Endothelial cell of umbilical vein (primary cell): ENCODE measurements around the gene GNB2. TPM values are rescaled to one million over a fixed set of nuclear protein-coding genes. Genes with fewer than 3 reads are reported as not detected.

Source experiments
- BruUV-seq: library from RNA; stranded (reverse); fragments of 400-500 nt; replicated peaks from 2 replicates; lab custom pipeline; 2021; lab: Mats Ljungman, UMichigan
- CTCF ChIA-PET: fragments of 300-600, 350-600 bp; sonication (Branson Sonifier 250); formaldehyde crosslinking; loops from one replicate; lab custom pipeline; 2021; ENCODE audit warnings: antibody characterized with exemption, inconsistent platforms; lab: Charles Lee
- POLR2A ChIA-PET: fragments of 300-600, 350-600 bp; sonication (Branson Sonifier 250); formaldehyde crosslinking; loops from one replicate; lab custom pipeline; 2021; ENCODE audit warnings: antibody characterized with exemption, inconsistent platforms; lab: Charles Lee
- DNase-seq: peaks from one replicate; pipeline ENCODE4 v3.0.0-alpha.2; 2011; ENCODE audit warnings: low read depth, low spot score
- FAIRE-seq: peaks from 2 replicates; lab custom pipeline; 2011; peaks lifted over from hg19 to GRCh38; lab: Jason Lieb, UNC
- H2AFZ ChIP-seq: 2 replicates; pipeline ENCODE4 v1.6.0; 2012; ENCODE audit warnings: low read depth, low read length, control low read depth, inconsistent platforms
- H3K27ac ChIP-seq: 2 replicates; pipeline ENCODE4 v1.5.1; 2011; ENCODE audit warnings: low read depth, mild to moderate bottlenecking, control low read depth, low read length, moderate library complexity; ENCODE audit not compliant: insufficient read depth
- H3K27me3 ChIP-seq, 2 experiments: 2 replicates each; pipeline versions ENCODE4 v1.6.0 to v1.6.1; 2011; ENCODE audit warnings: low read length in 2 of 2, mixed read lengths in 1 of 2; ENCODE audit not compliant: control insufficient read depth in 2 of 2, insufficient read depth in 2 of 2
- H3K36me3 ChIP-seq, 2 experiments: 2 replicates in 1 of 2; 3 replicates in 1 of 2; pipeline ENCODE4 v1.5.1; 2011; ENCODE audit warnings: low read length in 2 of 2, mild to moderate bottlenecking in 1 of 2, moderate library complexity in 1 of 2; ENCODE audit not compliant: control insufficient read depth in 2 of 2, insufficient read depth in 2 of 2; ENCODE audit errors: extremely low read depth in 1 of 2
- H3K4me1 ChIP-seq: 3 replicates; pipeline ENCODE4 v1.5.1; 2011; ENCODE audit warnings: mild to moderate bottlenecking, low read length; ENCODE audit not compliant: control insufficient read depth, insufficient read depth; ENCODE audit errors: extremely low read depth
- H3K4me2 ChIP-seq: 2 replicates; pipeline ENCODE4 v1.6.1; 2011; ENCODE audit warnings: low read length, control low read depth, mixed read lengths; ENCODE audit not compliant: insufficient read depth
- H3K4me3 ChIP-seq, 3 experiments: fragments of 200-600 bp in 1 of 3; sonication (generic), shearing (Covaris generic) in 1 of 3; replicated peaks in 1 of 3; 2 replicates each; pipeline ENCODE4 v1.5.1; 2011 to 2016; ENCODE audit warnings: control low read depth in 3 of 3, low read length in 3 of 3, mild to moderate bottlenecking in 2 of 3, inconsistent platforms in 1 of 3, low read depth in 1 of 3, moderate library complexity in 1 of 3; ENCODE audit not compliant: insufficient read depth in 1 of 3
- H3K79me2 ChIP-seq: 2 replicates; pipeline ENCODE4 v1.6.0; 2012; ENCODE audit warnings: low read length, inconsistent platforms; ENCODE audit not compliant: control insufficient read depth, insufficient read depth
- H3K9ac ChIP-seq: replicated peaks from 2 replicates; pipeline ENCODE3; 2011; ENCODE audit warnings: low read length, control low read depth; ENCODE audit not compliant: insufficient read depth; ENCODE audit errors: extremely low read depth
- H3K9me1 ChIP-seq: replicated peaks from 3 replicates; pipeline ENCODE4 v1.6.0; 2011; ENCODE audit warnings: mild to moderate bottlenecking, low read length; ENCODE audit not compliant: control insufficient read depth, insufficient read depth; ENCODE audit errors: extremely low read depth
- H3K9me3 ChIP-seq: replicated peaks from 2 replicates; pipeline ENCODE4 v1.5.1; 2012; ENCODE audit warnings: low read length, inconsistent platforms; ENCODE audit not compliant: control insufficient read depth, insufficient read depth
- H4K20me1 ChIP-seq: replicated peaks from 2 replicates; pipeline ENCODE3; 2011; ENCODE audit warnings: mild to moderate bottlenecking, low read length; ENCODE audit not compliant: control insufficient read depth, insufficient read depth; ENCODE audit errors: extremely low read depth
- FOS ChIP-seq: IDR thresholded peaks from 2 replicates; pipeline ENCODE4 v1.6.1; 2011; ENCODE audit warnings: mild to moderate bottlenecking, low read length, moderate library complexity, borderline replicate concordance; ENCODE audit not compliant: insufficient read depth
- POLR2AphosphoS5 ChIP-seq: IDR thresholded peaks from 2 replicates; pipeline ENCODE4 v1.6.1; 2012; ENCODE audit warnings: low read depth, mild to moderate bottlenecking, control low read depth, low read length, moderate library complexity; ENCODE audit not compliant: insufficient read depth
- dilution Hi-C: fragments of 300-500 bp; cut with MboI; formaldehyde crosslinking; loops from one replicate; pipeline ENCODE4 v1.15.0; 2019; ENCODE audit warnings: low sequenced_read_pairs; ENCODE audit not compliant: extremely low pct_ligation_motif_present
- intact Hi-C: fragments of 100-400 bp; cut with micrococcal nuclease; formaldehyde crosslinking; loops from one replicate; pipeline ENCODE4 v1.10.0; 2022
- polyA plus RNA-seq, 4 experiments: library from polyadenylated mRNA; depleted of rRNA in 3 of 4; stranded (reverse) in 3 of 4; unstranded in 1 of 4; fragments of >200 nt; gene quantifications; 2 replicates each; pipeline versions ENCODE4 v1.2.1 to v1.2.3, GENCODE V29; 2011 to 2012; ENCODE audit warnings: missing spikeins in 1 of 4
- total RNA-seq: library from RNA; stranded (reverse); gene quantifications from 2 replicates; pipeline ENCODE4 v1.2.3, GENCODE V29; 2021

GNB2 gene
- total and polyA plus RNA-seq, 2 donors (not counting 3 experiments of a cell fraction or from before 2014, with no cell fraction given), result 297 to 433 TPM

DNA sequence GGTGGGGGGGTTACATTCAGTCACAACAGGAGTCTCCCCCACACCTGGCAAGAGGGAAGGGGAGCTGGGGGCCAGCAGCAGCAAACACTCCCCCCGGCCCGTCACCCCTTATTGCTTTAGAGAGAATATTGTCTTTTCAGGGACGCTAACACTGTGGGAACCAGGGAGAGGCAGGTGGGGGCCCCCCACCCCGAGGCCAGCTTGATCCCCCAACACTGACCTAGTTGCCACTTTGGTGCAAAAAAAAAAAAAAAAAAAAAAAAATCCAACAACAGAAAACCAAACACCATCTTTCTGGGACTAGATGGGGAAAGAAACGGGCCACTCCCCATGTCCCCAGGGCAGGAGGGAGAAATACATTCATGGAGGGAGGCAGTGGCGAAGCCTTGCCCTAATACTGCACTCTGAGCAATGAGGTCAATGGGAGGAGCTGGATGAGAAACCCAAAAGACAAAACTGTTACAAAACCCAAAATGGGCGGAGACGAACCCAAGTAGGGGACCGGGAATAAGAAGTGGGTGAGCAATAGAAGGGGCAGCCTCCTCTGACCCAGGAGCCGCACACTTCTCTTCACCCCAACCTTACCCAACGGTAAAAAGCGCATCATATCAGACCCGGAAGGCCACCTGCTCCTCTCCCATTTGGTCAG is 6.5 kb downstream of the GNB2 start:
- CTCF ChIA-PET, result interaction anchor here (0.9 to 7.0 kb wide), 2 partner anchors 11 to 77 kb away, joined by 3 to 60 read pairs; no protein-coding TSS in a partner anchor
- peaks cover 13 to 67% of the 10 kb centered on the region in 2 experiments for H3K36me3 ChIP-seq
- H3K9me3 ChIP-seq, result no peaks in the 10 kb centered on the region
- no peak for DNase-seq
- no TSS peak for BruUV-seq
- no peak overlapping the region for H3K4me3 ChIP-seq
- H3K4me1 ChIP-seq, result peaks cover 4% of the 10 kb centered on the region
- H3K4me2 ChIP-seq, result no peak overlapping the region
- TF ChIP-seq FOS (no peak), POLR2AphosphoS5 (peak; percentile 22)
- no peak overlapping the region for H3K9ac ChIP-seq
- H4K20me1 ChIP-seq, result no peaks in the 10 kb centered on the region
- peaks cover 15% of the 10 kb centered on the region for H3K79me2 ChIP-seq
- H3K9me1 ChIP-seq, result no peaks in the 10 kb centered on the region
- H3K27me3 ChIP-seq, result no peaks in the 10 kb centered on the region
- H3K27ac ChIP-seq, result no peak overlapping the region
- dilution Hi-C loops, result no loop called here
- H2AFZ ChIP-seq, result no peak overlapping the region
- POLR2A ChIA-PET, result no interaction called here
- intact Hi-C loops, result loop anchor here (5.0 kb wide), 1 partner anchor 213 kb away; no protein-coding TSS in a partner anchor
- FAIRE-seq, result no peak

DNA sequence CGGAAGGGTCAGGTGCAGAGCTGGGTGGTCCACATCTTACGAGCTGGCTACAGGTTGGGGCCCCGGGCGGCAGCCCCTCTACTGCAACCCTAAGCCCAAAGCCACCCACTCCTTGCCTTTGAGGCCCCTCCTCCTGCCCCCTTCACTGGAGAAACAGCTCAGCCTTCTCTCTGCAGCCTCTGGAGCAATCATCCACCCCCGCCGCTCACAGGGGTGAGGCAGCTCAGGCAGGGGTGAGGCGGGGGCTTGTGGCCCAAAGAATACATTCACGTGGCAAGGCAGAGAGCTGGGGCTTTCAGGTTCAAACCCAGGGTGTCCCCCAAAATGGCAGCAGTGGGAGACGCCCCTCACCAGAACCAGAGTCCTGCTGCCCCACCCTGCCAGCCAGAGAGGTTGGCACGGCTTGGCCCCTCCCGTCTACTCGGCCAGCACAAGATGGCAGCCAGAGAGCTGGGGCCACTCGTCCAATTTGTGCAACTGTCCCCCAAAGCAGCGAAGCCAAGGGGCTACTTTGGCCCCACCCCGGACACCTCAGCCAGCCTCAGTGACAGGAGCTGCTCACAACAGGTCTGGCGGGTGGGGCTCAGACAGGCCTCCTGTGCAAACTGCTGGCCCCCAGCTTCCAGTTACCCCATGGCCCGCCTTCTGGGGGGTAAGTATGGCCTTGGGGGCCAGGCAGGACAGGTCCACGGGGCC is 7.2 kb downstream of the GNB2 start:
- Histone ChIP-seq H3K4me3 (no peak overlapping the region), H3K9me1 (no peaks in the 10 kb centered on the region), H2AFZ (no peak overlapping the region), H3K9ac (no peak overlapping the region), H3K4me2 (no peak overlapping the region), H3K36me3 (peaks cover 13 to 74% of the 10 kb centered on the region in 2 experiments), H3K9me3 (no peaks in the 10 kb centered on the region), H4K20me1 (no peaks in the 10 kb centered on the region), H3K79me2 (peaks cover 10% of the 10 kb centered on the region), H3K4me1 (peaks cover 4% of the 10 kb centered on the region), H3K27me3 (no peaks in the 10 kb centered on the region), H3K27ac (no peak overlapping the region)
- no TSS peak for BruUV-seq
- dilution Hi-C loops (no loop called here), intact Hi-C loops (no loop called here)
- no peak for TF ChIP-seq FOS
- peak; percentile 26 for TF ChIP-seq POLR2AphosphoS5
- DNase-seq (no peak), FAIRE-seq (no peak)
- ChIA-PET POLR2A (no interaction called here), CTCF (interaction anchor here (0.9 to 7.0 kb wide), 2 partner anchors 10 to 77 kb away, joined by 3 to 60 read pairs; no protein-coding TSS in a partner anchor)
